Activated CD4-positive, alpha-beta T cell treated with anti-CD3 and anti-CD28 coated beads, Interleukin-10, Interleukin-2, amounts not matched to agents 100 ng/mL and 50 ng/mL, durations not matched to agents 16 hours and 8 hours (primary cell): ENCODE results near the gene SLC39A9.

Experiments
- DNase-seq: peaks from one replicate; pipeline ENCODE4 v3.0.0-alpha.2; 2020

Gene SLC39A9

DNA sequence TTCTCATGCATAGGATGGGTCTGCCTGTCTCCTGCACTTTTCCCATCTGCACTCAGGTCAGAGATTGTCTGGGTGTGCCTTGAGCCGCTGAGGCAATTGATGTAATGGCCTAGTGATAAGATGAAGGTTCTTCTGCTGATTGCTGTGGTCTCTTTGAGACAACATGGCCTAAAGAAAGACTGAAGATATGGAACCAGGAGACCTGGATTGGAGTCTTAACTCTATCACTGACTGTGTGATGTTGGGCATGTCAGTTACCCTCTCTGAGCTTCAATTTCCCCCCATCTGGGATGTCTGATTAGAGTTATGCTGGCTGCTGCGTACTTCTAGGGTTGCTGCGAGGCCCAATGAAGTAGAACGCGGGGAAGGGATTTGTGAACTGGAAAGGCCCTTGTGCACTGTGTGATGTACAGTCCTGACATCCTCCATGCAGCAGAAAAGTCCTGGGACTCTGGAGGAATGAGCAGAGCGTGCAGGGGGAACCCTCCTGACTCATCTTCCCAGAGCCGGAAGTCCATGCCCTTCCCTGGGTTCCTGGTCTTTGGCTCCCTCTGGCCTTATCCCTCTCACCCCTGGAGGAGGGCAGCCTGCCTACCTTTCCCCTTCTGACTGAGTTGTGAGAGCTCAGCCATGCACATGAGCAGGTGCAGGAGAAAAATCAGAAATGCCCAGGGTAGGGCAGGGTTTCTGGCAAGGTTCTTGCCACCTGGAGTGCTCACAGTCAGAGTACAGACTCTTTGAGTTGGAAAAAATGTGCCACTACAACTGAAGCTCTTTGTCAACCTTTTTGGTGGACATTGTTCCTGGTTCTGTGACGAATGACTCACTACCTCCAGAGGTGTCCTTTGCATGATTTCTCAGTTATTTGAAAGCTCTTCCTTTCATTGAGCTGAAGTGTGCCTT, 107.1 kb downstream of the SLC39A9 start:
- no peak for DNase-seq

GRCh38 chr14:69506241-69506595, 107.7 kb downstream of the SLC39A9 start:
- no peak for DNase-seq
